OCI-LY7 (cell line): ENCODE data around the gene ERICH3. TPM values are rescaled to one million over a fixed set of nuclear protein-coding genes. Genes with fewer than 3 reads are reported as not detected.

ENCODE experiments used
- BruUV-seq: library from RNA; stranded (reverse); fragments of 400-500 nt; replicated peaks from 2 replicates; lab custom pipeline; 2021; lab: Mats Ljungman, UMichigan
- CTCF ChIA-PET: fragments of 300-600 bp; sonication (Branson Sonifier 250); formaldehyde crosslinking; loops from one replicate; lab custom pipeline; 2022; ENCODE audit warnings: antibody characterized with exemption; ENCODE audit not compliant: unreplicated experiment; lab: Charles Lee
- POLR2A ChIA-PET: fragments of 300-600 bp; sonication (Branson Sonifier 250); formaldehyde crosslinking; loops from one replicate; lab custom pipeline; 2022; ENCODE audit warnings: antibody characterized with exemption; lab: Charles Lee
- DNase-seq: peaks from one replicate; pipeline ENCODE4 v3.0.0-alpha.2; 2015; ENCODE audit warnings: low spot score
- H2AFZ ChIP-seq: fragments of 200-600 bp; sonication (generic), shearing (Covaris generic); 2 replicates; pipeline ENCODE4 v1.6.1; 2014; ENCODE audit warnings: mild to moderate bottlenecking, antibody characterized with exemption, low read length, moderate library complexity
- H3K27ac ChIP-seq: fragments of 200-600 bp; sonication (generic); 2 replicates; pipeline ENCODE4 v1.5.1; 2014; ENCODE audit warnings: mixed run types, low read depth, mild to moderate bottlenecking, moderate library complexity, low read length, inconsistent platforms; ENCODE audit not compliant: poor library complexity, severe bottlenecking
- H3K36me3 ChIP-seq: fragments of 200-600 bp; sonication (generic); 2 replicates; pipeline ENCODE4 v1.6.1; 2014; ENCODE audit warnings: mild to moderate bottlenecking, antibody characterized with exemption, low read length, moderate library complexity, mixed read lengths; ENCODE audit not compliant: insufficient read depth
- H3K4me1 ChIP-seq: fragments of 200-600 bp; sonication (generic); 2 replicates; pipeline ENCODE4 v1.5.1; 2014; ENCODE audit warnings: mild to moderate bottlenecking, low read length; ENCODE audit not compliant: insufficient read depth, poor library complexity, severe bottlenecking
- H3K4me2 ChIP-seq: fragments of 200-600 bp; sonication (generic); 2 replicates; pipeline ENCODE4 v1.6.1; 2014; ENCODE audit warnings: mild to moderate bottlenecking, low read length
- H3K4me3 ChIP-seq: fragments of 200-600 bp; sonication (generic); 2 replicates; pipeline ENCODE4 v1.5.1; 2014; ENCODE audit warnings: mild to moderate bottlenecking, low read depth, low read length; ENCODE audit not compliant: poor library complexity, severe bottlenecking
- H3K79me2 ChIP-seq: fragments of 200-600 bp; sonication (generic); 2 replicates; pipeline ENCODE4 v1.6.1; 2016; ENCODE audit warnings: low read depth, mild to moderate bottlenecking, low read length, moderate library complexity, mixed read lengths; ENCODE audit not compliant: insufficient read depth
- H3K9me2 ChIP-seq: fragments of 200-600 bp; sonication (generic); 2 replicates; pipeline ENCODE4 v1.6.1; 2016; ENCODE audit warnings: mild to moderate bottlenecking, low read length, mixed read lengths; ENCODE audit not compliant: insufficient read depth
- H3K9me3 ChIP-seq: fragments of 200-600 bp; sonication (generic); 2 replicates; pipeline ENCODE4 v1.6.1; 2014; ENCODE audit warnings: mild to moderate bottlenecking, mixed run types, low read length, mixed read lengths
- H4K20me1 ChIP-seq: fragments of 200-600 bp; sonication (generic); 2 replicates; pipeline ENCODE4 v1.6.1; 2014; ENCODE audit warnings: mild to moderate bottlenecking, antibody characterized with exemption, low read length, moderate library complexity, mixed read lengths; ENCODE audit not compliant: insufficient read depth
- CTCF ChIP-seq: fragments of 200-600 bp; sonication (generic); conservative IDR thresholded peaks from 2 replicates; pipeline ENCODE4 v1.5.1; 2014; ENCODE audit warnings: mild to moderate bottlenecking, antibody characterized with exemption, low read length, moderate library complexity, mixed read lengths
- EZH2phosphoT487 ChIP-seq: fragments of 200-600 bp; sonication (generic); IDR thresholded peaks from 2 replicates; pipeline ENCODE4 v1.6.1; 2018; ENCODE audit warnings: low read depth, borderline replicate concordance, mild to moderate bottlenecking, mixed run types, antibody characterized with exemption, low read length, moderate library complexity, mixed read lengths
- intact Hi-C: fragments of 100-400 bp; cut with micrococcal nuclease; formaldehyde crosslinking; loops from one replicate; pipeline ENCODE4 v1.10.0; 2022; ENCODE audit not compliant: unreplicated experiment
- total RNA-seq, 2 experiments: library from RNA; depleted of rRNA in 1 of 2; stranded (reverse); fragments of >200 nt in 1 of 2; shearing (Covaris generic) in 1 of 2; gene quantifications; 2 replicates each; pipeline ENCODE4 v1.2.3, GENCODE V29; 2014 to 2022

The ERICH3 gene
- total RNA-seq, 2 experiments from 2014 or later = not detected

DNA sequence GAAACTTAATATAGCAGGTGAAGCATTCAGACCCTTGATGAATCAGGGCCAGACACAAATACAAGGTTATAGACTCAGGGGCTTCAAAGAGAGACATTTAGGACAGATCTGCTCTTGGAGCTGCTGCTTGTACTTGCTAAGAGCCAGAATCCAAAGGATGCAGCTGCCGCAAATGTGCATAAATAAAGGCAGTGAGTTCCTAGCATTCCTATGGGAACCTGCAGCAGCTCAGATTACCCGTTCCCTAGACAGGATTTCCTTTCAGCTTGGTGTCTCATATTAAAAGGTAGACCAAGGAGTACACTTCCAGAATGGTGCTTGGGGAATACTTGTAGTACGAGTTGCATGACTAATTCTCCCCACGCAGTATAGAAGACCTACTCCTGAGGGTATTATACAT, 151.4 kb downstream of the ERICH3 start:
- no peaks in the 10 kb centered on the region for H3K4me1 ChIP-seq
- TF ChIP-seq CTCF (no peak), EZH2phosphoT487 (no peak)
- H3K79me2 ChIP-seq = no peaks in the 10 kb centered on the region
- no peaks in the 10 kb centered on the region for H3K9me3 ChIP-seq
- no TSS peak for BruUV-seq
- no peak overlapping the region for H3K4me3 ChIP-seq
- POLR2A ChIA-PET = no interaction called here
- H3K27ac ChIP-seq = no peak overlapping the region
- no peaks in the 10 kb centered on the region for H3K9me2 ChIP-seq
- intact Hi-C loops = no loop called here
- no peaks in the 10 kb centered on the region for H4K20me1 ChIP-seq
- CTCF ChIA-PET = no interaction called here
- H3K4me2 ChIP-seq = no peak overlapping the region
- DNase-seq = no peak
- H3K36me3 ChIP-seq = no peaks in the 10 kb centered on the region
- H2AFZ ChIP-seq = no peak overlapping the region

Other genes with a start within 250 kb of the ERICH3 start
- not detected in 2 replicates for gene LRRC53, start 161.2 kb downstream of the ERICH3 start, total RNA-seq (2014; rRNA removed; shearing (Covaris generic))
- not detected in 2 replicates for gene LRRC53, start 161.2 kb downstream of the ERICH3 start, total RNA-seq (2022)
- 20.6 and 27.8 TPM in 2 replicates for gene CRYZ, start 59.3 kb upstream of the ERICH3 start, total RNA-seq (2014; rRNA removed; shearing (Covaris generic))
- gene CRYZ, start 59.3 kb upstream of the ERICH3 start, total RNA-seq (2022) = 36.7 and 39.0 TPM in 2 replicates
- gene TYW3, start 59.4 kb upstream of the ERICH3 start, total RNA-seq (2014; rRNA removed; shearing (Covaris generic)) = 8.3 and 11.0 TPM in 2 replicates
- gene TYW3, start 59.4 kb upstream of the ERICH3 start, total RNA-seq (2022) = 25.3 and 29.1 TPM in 2 replicates